ENCODE measurements around the gene MEF2C.

DNA sequence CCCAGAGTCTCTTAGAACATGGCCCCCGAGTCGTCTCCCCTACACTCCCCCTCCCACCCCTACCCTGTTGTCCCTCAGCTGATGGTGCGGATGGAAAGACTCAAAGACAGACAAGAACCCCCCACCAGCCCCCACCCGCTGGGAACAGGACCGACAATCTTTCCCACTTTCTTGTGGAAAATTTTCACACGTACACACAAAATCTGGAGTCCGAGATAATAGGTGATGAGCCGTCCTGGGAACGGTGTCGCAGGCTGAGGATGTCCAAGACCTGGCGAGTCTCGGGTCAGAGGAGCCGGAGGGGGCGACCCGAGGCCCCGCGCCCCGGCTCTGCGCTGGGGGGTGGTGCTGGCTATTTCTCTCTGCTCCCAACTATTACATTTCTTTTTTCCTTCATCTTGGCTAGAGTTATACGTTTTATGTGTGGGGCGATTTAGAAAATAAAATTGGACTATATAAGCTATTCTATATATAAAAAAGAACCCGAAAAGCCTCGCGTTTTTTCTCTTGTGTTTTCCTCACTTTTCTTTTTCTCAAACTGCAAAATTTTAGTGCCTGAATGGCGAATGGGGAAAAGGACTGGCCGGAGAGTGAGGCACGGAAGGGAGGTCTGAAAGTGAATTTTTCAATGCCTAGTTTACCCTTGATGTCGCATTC, 188.8 kb downstream of the MEF2C start:
- TF ChIP-seq ATF1 (CRISPR knock-in tag; IDR thresholded peaks at IDR 0.05) = no peak
- TF ChIP-seq, protein P1, sequence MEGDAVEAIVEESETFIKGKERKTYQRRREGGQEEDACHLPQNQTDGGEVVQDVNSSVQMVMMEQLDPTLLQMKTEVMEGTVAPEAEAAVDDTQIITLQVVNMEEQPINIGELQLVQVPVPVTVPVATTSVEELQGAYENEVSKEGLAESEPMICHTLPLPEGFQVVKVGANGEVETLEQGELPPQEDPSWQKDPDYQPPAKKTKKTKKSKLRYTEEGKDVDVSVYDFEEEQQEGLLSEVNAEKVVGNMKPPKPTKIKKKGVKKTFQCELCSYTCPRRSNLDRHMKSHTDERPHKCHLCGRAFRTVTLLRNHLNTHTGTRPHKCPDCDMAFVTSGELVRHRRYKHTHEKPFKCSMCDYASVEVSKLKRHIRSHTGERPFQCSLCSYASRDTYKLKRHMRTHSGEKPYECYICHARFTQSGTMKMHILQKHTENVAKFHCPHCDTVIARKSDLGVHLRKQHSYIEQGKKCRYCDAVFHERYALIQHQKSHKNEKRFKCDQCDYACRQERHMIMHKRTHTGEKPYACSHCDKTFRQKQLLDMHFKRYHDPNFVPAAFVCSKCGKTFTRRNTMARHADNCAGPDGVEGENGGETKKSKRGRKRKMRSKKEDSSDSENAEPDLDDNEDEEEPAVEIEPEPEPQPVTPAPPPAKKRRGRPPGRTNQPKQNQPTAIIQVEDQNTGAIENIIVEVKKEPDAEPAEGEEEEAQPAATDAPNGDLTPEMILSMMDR (IDR thresholded peaks at IDR 0.05) = no peak
- no peak for TF ChIP-seq ZNF423 (CRISPR knock-in tag; IDR thresholded peaks at IDR 0.05)
- no peak for TF ChIP-seq MAX (CRISPR knock-in tag; IDR thresholded peaks at IDR 0.05)
- no peak for TF ChIP-seq TCF7 (CRISPR knock-in tag; IDR thresholded peaks at IDR 0.05; ENCODE audit: low read depth)
- no peak for TF ChIP-seq SOX15 (CRISPR knock-in tag; IDR thresholded peaks at IDR 0.05)
- no peak for TF ChIP-seq ZNF138 (CRISPR knock-in tag; conservative IDR thresholded peaks at IDR 0.05)
- no peak for TF ChIP-seq CREB1 (CRISPR knock-in tag; IDR thresholded peaks at IDR 0.05)
- no peak for TF ChIP-seq JUN (CRISPR knock-in tag; IDR thresholded peaks at IDR 0.05)
- no peak for TF ChIP-seq NR2C2 (CRISPR knock-in tag; IDR thresholded peaks at IDR 0.05)
- TF ChIP-seq FOXP4 (CRISPR knock-in tag; IDR thresholded peaks at IDR 0.05) = no peak
- TF ChIP-seq NR3C1 (CRISPR knock-in tag; conservative IDR thresholded peaks at IDR 0.05; ENCODE audit: low read depth) = no peak
- no peak for TF ChIP-seq SMAD3 (CRISPR knock-in tag; IDR thresholded peaks at IDR 0.05; ENCODE audit: borderline replicate concordance)
